ENCODE measurements around the gene ENOX1. TPM values are rescaled to one million over a fixed set of nuclear protein-coding genes. Genes with fewer than 3 reads are reported as not detected.

Gene ENOX1
- total and polyA plus RNA-seq, 9 of the 15 experiments (the other 6 are each of a cell fraction or from before 2014, with no cell fraction given), result not detected

DNA sequence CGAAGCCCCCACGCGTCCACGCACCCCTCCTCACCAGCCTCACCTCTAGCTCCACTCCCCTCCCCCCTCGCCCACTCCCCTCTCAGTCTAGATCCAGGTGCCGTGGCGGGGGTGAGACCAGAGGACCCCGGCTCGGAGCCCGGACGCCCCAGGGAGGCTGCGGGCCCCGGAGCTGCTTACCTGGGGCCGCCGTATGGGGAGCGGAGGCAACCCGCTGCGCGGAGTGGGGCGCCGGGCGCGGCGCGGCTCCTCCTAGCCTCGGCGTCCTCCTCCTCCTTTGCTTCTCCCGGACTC is 353 bp downstream of the ENOX1 start (continued):
- TF ChIP-seq, protein P1, sequence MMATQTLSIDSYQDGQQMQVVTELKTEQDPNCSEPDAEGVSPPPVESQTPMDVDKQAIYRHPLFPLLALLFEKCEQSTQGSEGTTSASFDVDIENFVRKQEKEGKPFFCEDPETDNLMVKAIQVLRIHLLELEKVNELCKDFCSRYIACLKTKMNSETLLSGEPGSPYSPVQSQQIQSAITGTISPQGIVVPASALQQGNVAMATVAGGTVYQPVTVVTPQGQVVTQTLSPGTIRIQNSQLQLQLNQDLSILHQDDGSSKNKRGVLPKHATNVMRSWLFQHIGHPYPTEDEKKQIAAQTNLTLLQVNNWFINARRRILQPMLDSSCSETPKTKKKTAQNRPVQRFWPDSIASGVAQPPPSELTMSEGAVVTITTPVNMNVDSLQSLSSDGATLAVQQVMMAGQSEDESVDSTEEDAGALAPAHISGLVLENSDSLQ (IDR thresholded peaks at IDR 0.05), result no peak
- TF ChIP-seq SREBF1 (IDR thresholded peaks at IDR 0.05; ENCODE audit: borderline replicate concordance, low read depth, low read length) (no peak), TRIM24 (IDR thresholded peaks at IDR 0.05) (no peak)
- TF ChIP-seq, protein P2, sequence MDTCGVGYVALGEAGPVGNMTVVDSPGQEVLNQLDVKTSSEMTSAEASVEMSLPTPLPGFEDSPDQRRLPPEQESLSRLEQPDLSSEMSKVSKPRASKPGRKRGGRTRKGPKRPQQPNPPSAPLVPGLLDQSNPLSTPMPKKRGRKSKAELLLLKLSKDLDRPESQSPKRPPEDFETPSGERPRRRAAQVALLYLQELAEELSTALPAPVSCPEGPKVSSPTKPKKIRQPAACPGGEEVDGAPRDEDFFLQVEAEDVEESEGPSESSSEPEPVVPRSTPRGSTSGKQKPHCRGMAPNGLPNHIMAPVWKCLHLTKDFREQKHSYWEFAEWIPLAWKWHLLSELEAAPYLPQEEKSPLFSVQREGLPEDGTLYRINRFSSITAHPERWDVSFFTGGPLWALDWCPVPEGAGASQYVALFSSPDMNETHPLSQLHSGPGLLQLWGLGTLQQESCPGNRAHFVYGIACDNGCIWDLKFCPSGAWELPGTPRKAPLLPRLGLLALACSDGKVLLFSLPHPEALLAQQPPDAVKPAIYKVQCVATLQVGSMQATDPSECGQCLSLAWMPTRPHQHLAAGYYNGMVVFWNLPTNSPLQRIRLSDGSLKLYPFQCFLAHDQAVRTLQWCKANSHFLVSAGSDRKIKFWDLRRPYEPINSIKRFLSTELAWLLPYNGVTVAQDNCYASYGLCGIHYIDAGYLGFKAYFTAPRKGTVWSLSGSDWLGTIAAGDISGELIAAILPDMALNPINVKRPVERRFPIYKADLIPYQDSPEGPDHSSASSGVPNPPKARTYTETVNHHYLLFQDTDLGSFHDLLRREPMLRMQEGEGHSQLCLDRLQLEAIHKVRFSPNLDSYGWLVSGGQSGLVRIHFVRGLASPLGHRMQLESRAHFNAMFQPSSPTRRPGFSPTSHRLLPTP (IDR thresholded peaks at IDR 0.05; ENCODE audit: borderline replicate concordance, extremely low read depth, insufficient read length), result no peak
- TF ChIP-seq, protein P3, sequence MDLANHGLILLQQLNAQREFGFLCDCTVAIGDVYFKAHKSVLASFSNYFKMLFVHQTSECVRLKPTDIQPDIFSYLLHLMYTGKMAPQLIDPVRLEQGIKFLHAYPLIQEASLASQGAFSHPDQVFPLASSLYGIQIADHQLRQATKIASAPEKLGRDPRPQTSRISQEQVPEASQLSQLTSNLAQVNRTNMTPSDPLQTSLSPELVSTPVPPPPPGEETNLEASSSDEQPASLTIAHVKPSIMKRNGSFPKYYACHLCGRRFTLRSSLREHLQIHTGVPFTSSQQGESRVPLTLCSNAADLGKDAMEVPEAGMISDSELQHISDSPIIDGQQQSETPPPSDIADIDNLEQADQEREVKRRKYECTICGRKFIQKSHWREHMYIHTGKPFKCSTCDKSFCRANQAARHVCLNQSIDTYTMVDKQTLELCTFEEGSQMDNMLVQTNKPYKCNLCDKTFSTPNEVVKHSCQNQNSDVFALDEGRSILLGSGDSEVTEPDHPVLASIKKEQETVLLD (IDR thresholded peaks at IDR 0.05), result no peak
